HEK293 (cell line): ENCODE data around the gene SNX4.

Experiments used
- CTCF ChIA-PET: fragments of 350-600 bp; formaldehyde crosslinking; extraction: SDS; loops from one replicate; lab custom pipeline; 2021; ENCODE audit warnings: antibody characterized with exemption; lab: Yijun Ruan, JAX
- POLR2A ChIA-PET: fragments of 300-600 bp; formaldehyde crosslinking; extraction: SDS; loops from one replicate; lab custom pipeline; 2020; ENCODE audit warnings: antibody characterized with exemption, inconsistent platforms; lab: Yijun Ruan, JAX
- H3K27ac ChIP-seq: fragments of 200-500 bp; sonication (Bioruptor generic); 2 replicates; pipeline ENCODE4 v1.5.1; 2014; ENCODE audit warnings: low read depth, low read length, control low read depth, inconsistent platforms; ENCODE audit errors: extremely low read depth
- H3K36me3 ChIP-seq, 2 experiments: fragments of 200-500 bp in 1 of 2; sonication (Bioruptor generic) in 1 of 2; 1 replicate in 1 of 2; 2 replicates in 1 of 2; pipeline ENCODE4 v1.5.1; 2014 to 2017; ENCODE audit warnings: inconsistent platforms in 2 of 2, low read length in 2 of 2; ENCODE audit not compliant: control insufficient read depth in 2 of 2, insufficient read depth in 1 of 2
- H3K4me1 ChIP-seq: fragments of 200-500 bp; sonication (Bioruptor generic); 2 replicates; pipeline ENCODE4 v1.5.1; 2014; ENCODE audit warnings: mild to moderate bottlenecking, low read length, inconsistent platforms; ENCODE audit not compliant: control insufficient read depth, insufficient read depth
- H3K4me3 ChIP-seq: 2 replicates; pipeline ENCODE4 v1.5.1; 2011; ENCODE audit warnings: low read depth, mild to moderate bottlenecking, control low read depth, low read length, moderate library complexity
- H3K9me3 ChIP-seq: fragments of 200-500 bp; sonication (Bioruptor generic); 2 replicates; pipeline ENCODE4 v1.5.1; 2014; ENCODE audit warnings: low read depth, low read length, inconsistent platforms; ENCODE audit not compliant: control insufficient read depth, insufficient read depth
- BCL11A ChIP-seq: fragments of 450-650 bp; formaldehyde crosslinking; IDR thresholded peaks from 2 replicates; pipeline ENCODE4 v1.5.1; 2016; ENCODE audit warnings: low read depth, missing biosample characterization, missing genetic modification characterization
- KLF7 ChIP-seq: fragments of 450-650 bp; formaldehyde crosslinking; IDR thresholded peaks from 2 replicates; pipeline ENCODE4 v1.5.1; 2016; ENCODE audit warnings: missing biosample characterization, missing genetic modification characterization, borderline replicate concordance
- MEIS1 ChIP-seq: sonication (generic); formaldehyde crosslinking; IDR thresholded peaks from 2 replicates; pipeline ENCODE4 v1.8.1; 2022; ENCODE audit warnings: missing genetic modification reagents, mild to moderate bottlenecking, borderline replicate concordance
- SALL2 ChIP-seq: fragments of 450-650 bp; formaldehyde crosslinking; IDR thresholded peaks from 2 replicates; pipeline ENCODE4 v1.5.0; 2017; ENCODE audit warnings: missing biosample characterization, mild to moderate bottlenecking, missing genetic modification characterization, borderline replicate concordance
- ZBTB7A ChIP-seq: fragments of 450-650 bp; formaldehyde crosslinking; IDR thresholded peaks from 2 replicates; pipeline ENCODE4 v1.5.1; 2016; ENCODE audit warnings: low read depth, missing biosample characterization, missing genetic modification characterization
- ZEB2 ChIP-seq: fragments of 450-650 bp; formaldehyde crosslinking; IDR thresholded peaks from 2 replicates; pipeline ENCODE4 v1.5.1; 2016; ENCODE audit warnings: missing biosample characterization, missing genetic modification characterization
- ZFP37 ChIP-seq: fragments of 450-650 bp; formaldehyde crosslinking; IDR thresholded peaks from 2 replicates; pipeline ENCODE4 v1.5.1; 2016; ENCODE audit warnings: missing biosample characterization, missing genetic modification characterization
- ZNF292 ChIP-seq: fragments of 450-650 bp; formaldehyde crosslinking; IDR thresholded peaks from 2 replicates; pipeline ENCODE4 v1.5.1; 2016; ENCODE audit warnings: low read depth, missing biosample characterization, missing genetic modification characterization, borderline replicate concordance
- ZNF423 ChIP-seq: fragments of 450-650 bp; formaldehyde crosslinking; IDR thresholded peaks from 2 replicates; pipeline ENCODE4 v1.5.1; 2016; ENCODE audit warnings: missing biosample characterization, missing genetic modification characterization
- ZNF501 ChIP-seq: fragments of 450-650 bp; formaldehyde crosslinking; IDR thresholded peaks from 2 replicates; pipeline ENCODE4 v1.5.1; 2016; ENCODE audit warnings: missing biosample characterization, missing genetic modification characterization
- ZSCAN16 ChIP-seq: fragments of 450-650 bp; formaldehyde crosslinking; IDR thresholded peaks from 2 replicates; pipeline ENCODE4 v1.5.1; 2016; ENCODE audit warnings: missing biosample characterization, missing genetic modification characterization
- TF ChIP-seq, protein P1 (sequence below): fragments of 450-650 bp; formaldehyde crosslinking; IDR thresholded peaks from 2 replicates; pipeline ENCODE4 v1.5.1; 2016; ENCODE audit warnings: missing biosample characterization, missing genetic modification characterization
- TF ChIP-seq, protein P2 (sequence below): fragments of 450-650 bp; formaldehyde crosslinking; IDR thresholded peaks from 2 replicates; pipeline ENCODE4 v1.5.1; 2016; ENCODE audit warnings: missing biosample characterization, missing genetic modification characterization
- TF ChIP-seq, protein P3 (sequence below): fragments of 450-650 bp; IDR thresholded peaks from 2 replicates; pipeline ENCODE4 v1.5.1; 2018; ENCODE audit warnings: missing biosample characterization, mild to moderate bottlenecking, missing genetic modification characterization
- TF ChIP-seq, protein P4 (sequence below): fragments of 450-650 bp; formaldehyde crosslinking; IDR thresholded peaks from 2 replicates; pipeline ENCODE4 v1.5.1; 2017; ENCODE audit warnings: missing biosample characterization, mild to moderate bottlenecking, missing genetic modification characterization, moderate library complexity

Gene SNX4

DNA sequence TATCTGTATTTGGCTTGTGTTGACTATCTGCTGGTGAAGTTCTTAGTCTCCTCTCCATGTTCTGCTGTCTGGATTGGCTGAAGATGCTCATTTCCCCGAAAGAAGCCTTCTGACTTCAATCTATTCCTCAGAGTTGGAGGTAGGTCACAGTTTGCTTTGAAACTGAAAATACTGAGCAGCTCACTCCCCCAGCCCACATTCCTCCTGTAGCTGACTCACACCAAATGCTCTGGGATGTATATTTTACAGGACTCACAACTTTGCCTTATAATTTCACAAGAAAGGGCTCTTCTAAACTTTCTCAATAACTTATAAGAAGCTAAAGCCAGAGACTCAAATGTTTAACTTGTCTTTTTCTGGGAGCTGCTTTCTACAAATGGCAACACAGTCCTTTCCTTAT lies 36.3 kb upstream of the SNX4 start (continued):
- TF ChIP-seq, protein P1, sequence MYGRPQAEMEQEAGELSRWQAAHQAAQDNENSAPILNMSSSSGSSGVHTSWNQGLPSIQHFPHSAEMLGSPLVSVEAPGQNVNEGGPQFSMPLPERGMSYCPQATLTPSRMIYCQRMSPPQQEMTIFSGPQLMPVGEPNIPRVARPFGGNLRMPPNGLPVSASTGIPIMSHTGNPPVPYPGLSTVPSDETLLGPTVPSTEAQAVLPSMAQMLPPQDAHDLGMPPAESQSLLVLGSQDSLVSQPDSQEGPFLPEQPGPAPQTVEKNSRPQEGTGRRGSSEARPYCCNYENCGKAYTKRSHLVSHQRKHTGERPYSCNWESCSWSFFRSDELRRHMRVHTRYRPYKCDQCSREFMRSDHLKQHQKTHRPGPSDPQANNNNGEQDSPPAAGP: no peak
- TF ChIP-seq SALL2 (no peak), KLF7 (no peak), ZNF501 (no peak)
- TF ChIP-seq, protein P2, sequence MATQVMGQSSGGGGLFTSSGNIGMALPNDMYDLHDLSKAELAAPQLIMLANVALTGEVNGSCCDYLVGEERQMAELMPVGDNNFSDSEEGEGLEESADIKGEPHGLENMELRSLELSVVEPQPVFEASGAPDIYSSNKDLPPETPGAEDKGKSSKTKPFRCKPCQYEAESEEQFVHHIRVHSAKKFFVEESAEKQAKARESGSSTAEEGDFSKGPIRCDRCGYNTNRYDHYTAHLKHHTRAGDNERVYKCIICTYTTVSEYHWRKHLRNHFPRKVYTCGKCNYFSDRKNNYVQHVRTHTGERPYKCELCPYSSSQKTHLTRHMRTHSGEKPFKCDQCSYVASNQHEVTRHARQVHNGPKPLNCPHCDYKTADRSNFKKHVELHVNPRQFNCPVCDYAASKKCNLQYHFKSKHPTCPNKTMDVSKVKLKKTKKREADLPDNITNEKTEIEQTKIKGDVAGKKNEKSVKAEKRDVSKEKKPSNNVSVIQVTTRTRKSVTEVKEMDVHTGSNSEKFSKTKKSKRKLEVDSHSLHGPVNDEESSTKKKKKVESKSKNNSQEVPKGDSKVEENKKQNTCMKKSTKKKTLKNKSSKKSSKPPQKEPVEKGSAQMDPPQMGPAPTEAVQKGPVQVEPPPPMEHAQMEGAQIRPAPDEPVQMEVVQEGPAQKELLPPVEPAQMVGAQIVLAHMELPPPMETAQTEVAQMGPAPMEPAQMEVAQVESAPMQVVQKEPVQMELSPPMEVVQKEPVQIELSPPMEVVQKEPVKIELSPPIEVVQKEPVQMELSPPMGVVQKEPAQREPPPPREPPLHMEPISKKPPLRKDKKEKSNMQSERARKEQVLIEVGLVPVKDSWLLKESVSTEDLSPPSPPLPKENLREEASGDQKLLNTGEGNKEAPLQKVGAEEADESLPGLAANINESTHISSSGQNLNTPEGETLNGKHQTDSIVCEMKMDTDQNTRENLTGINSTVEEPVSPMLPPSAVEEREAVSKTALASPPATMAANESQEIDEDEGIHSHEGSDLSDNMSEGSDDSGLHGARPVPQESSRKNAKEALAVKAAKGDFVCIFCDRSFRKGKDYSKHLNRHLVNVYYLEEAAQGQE (tag by site-specific recombination): no peak

DNA sequence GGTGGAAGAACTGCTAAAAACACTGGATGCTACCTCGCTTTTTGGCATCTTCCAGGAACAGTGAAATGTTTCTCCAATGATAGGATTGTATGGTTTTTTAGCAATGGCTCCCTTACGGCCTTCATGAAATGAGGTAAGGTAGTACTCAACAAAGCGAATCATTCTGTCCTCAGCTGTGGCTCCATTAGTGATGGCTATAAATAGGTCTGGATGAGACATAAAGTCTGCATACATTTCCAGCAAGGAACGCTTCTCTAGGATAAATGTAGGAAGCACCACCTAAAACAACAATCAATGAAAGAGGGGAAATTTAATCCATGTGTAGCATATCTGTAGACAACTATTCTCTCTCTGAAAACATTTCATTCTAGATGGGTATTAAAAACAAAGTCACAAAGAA lies 32.4 kb upstream of the SNX4 start:
- Histone ChIP-seq H3K9me3 (no peaks in the 10 kb centered on the region), H3K4me1 (no peaks in the 10 kb centered on the region), H3K4me3 (no peak overlapping the region), H3K36me3 (peaks cover 3 to 37% of the 10 kb centered on the region in 2 experiments; a peak in 2 of 3 replicates), H3K27ac (no peak overlapping the region)
- TF ChIP-seq ZNF423 (tag by site-specific recombination): no peak
- ChIA-PET CTCF (no interaction called here), POLR2A (no interaction called here)

DNA sequence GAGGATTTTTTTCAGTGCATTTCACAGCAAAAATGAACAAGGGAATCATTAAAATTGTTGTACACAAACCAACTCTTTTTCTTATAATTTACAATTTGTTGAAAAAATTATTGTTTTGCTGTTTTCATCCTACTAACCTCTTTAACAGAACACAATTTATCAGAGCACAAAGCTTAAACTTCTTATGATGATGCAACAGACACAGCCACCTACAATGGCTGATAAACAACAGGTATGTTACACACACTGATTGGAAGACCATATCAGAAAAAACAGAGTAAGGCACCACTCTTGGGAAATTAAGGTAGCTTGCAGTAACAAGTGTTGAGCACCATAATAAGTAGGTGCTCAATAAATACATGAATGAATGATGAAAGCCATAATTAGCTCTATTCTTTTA lies 8.9 kb upstream of the SNX4 start:
- POLR2A ChIA-PET: interaction anchor here (1.2 kb wide), 1 partner anchor 9 kb away, joined by 4 read pairs; the partner anchor contains the start of gene SNX4
- Histone ChIP-seq H3K4me1 (no peaks in the 10 kb centered on the region), H3K4me3 (no peak overlapping the region), H3K36me3 (peaks cover 0 to 34% of the 10 kb centered on the region in 2 experiments; a peak in 2 of 3 replicates), H3K27ac (no peak overlapping the region), H3K9me3 (no peaks in the 10 kb centered on the region)
- CTCF ChIA-PET: no interaction called here
- no peak for TF ChIP-seq MEIS1 (CRISPR knock-in tag)
- TF ChIP-seq ZFP37 (tag by site-specific recombination): no peak
- TF ChIP-seq, protein P3, sequence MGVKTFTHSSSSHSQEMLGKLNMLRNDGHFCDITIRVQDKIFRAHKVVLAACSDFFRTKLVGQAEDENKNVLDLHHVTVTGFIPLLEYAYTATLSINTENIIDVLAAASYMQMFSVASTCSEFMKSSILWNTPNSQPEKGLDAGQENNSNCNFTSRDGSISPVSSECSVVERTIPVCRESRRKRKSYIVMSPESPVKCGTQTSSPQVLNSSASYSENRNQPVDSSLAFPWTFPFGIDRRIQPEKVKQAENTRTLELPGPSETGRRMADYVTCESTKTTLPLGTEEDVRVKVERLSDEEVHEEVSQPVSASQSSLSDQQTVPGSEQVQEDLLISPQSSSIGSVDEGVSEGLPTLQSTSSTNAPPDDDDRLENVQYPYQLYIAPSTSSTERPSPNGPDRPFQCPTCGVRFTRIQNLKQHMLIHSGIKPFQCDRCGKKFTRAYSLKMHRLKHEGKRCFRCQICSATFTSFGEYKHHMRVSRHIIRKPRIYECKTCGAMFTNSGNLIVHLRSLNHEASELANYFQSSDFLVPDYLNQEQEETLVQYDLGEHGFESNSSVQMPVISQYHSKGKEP (tag by site-specific recombination): no peak
- TF ChIP-seq ZBTB7A: no peak
- no peak for TF ChIP-seq BCL11A (tag by site-specific recombination)
- no peak for TF ChIP-seq ZEB2 (tag by site-specific recombination)
- no peak for TF ChIP-seq ZNF292 (tag by site-specific recombination)
- TF ChIP-seq ZSCAN16 (tag by site-specific recombination): no peak
- TF ChIP-seq, protein P4, sequence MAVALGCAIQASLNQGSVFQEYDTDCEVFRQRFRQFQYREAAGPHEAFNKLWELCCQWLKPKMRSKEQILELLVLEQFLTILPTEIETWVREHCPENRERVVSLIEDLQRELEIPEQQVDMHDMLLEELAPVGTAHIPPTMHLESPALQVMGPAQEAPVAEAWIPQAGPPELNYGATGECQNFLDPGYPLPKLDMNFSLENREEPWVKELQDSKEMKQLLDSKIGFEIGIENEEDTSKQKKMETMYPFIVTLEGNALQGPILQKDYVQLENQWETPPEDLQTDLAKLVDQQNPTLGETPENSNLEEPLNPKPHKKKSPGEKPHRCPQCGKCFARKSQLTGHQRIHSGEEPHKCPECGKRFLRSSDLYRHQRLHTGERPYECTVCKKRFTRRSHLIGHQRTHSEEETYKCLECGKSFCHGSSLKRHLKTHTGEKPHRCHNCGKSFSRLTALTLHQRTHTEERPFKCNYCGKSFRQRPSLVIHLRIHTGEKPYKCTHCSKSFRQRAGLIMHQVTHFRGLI (tag by site-specific recombination): no peak
- TF ChIP-seq, all 188 proteins: peak for 0
